Peyer's patch (tissue), 4 donors: ENCODE results near the gene RAB35.

Experiments used
- POLR2A ChIP-seq, 2 donors: fragments of 450-650 bp; IDR thresholded peaks; one replicate each; pipeline ENCODE4 v1.5.1; 2017; ENCODE audit warnings: antibody characterized with exemption in 2 of 2, mild to moderate bottlenecking in 2 of 2, moderate library complexity in 2 of 2
- TF ChIP-seq, protein P1 (sequence below), 6 experiments: fragments of 450-650 bp in 4 of 6; fragments of 200-600 bp in 2 of 6; sonication (generic) in 1 of 6; IDR thresholded peaks; one replicate each; pipeline ENCODE4 v1.5.1; 2017 to 2019; ENCODE audit warnings: antibody characterized with exemption in 6 of 6, mild to moderate bottlenecking in 3 of 6, moderate library complexity in 1 of 6

DNA sequence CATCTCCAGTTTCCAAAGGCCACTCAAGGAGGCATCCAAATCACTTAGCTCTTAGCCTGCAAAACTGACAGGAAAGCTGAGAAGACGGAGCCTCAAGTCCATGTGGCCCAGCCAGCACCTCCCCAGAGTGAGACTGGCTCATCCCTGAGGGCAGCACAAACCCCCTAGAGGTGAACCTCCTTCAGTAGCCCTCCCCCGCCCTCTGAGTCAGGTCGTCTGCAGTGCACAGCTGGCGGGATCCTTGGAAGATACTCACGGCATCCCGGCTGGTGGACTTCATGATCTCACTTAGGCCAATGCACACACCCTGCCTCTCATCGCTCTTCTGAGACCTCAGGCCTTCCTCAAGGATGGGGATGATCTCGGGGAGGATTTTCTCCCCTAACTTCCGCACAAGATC lies 24.1 kb upstream of the RAB35 start:
- TF ChIP-seq, protein P1, sequence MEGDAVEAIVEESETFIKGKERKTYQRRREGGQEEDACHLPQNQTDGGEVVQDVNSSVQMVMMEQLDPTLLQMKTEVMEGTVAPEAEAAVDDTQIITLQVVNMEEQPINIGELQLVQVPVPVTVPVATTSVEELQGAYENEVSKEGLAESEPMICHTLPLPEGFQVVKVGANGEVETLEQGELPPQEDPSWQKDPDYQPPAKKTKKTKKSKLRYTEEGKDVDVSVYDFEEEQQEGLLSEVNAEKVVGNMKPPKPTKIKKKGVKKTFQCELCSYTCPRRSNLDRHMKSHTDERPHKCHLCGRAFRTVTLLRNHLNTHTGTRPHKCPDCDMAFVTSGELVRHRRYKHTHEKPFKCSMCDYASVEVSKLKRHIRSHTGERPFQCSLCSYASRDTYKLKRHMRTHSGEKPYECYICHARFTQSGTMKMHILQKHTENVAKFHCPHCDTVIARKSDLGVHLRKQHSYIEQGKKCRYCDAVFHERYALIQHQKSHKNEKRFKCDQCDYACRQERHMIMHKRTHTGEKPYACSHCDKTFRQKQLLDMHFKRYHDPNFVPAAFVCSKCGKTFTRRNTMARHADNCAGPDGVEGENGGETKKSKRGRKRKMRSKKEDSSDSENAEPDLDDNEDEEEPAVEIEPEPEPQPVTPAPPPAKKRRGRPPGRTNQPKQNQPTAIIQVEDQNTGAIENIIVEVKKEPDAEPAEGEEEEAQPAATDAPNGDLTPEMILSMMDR (IDR thresholded peaks at IDR 0.05): no peak
- TF ChIP-seq POLR2A (IDR thresholded peaks at IDR 0.05): no peak
